A673 (cell line): ENCODE measurements around the gene DTX2.

Experiments used
- EZH2 ChIP-seq: fragments of 200-600 bp; sonication (generic); IDR thresholded peaks from 2 replicates; pipeline ENCODE4 v1.6.1; 2017; ENCODE audit warnings: borderline replicate concordance, low read depth, mild to moderate bottlenecking, mixed read lengths, antibody characterized with exemption, low read length; ENCODE audit not compliant: poor library complexity, severe bottlenecking
- TF ChIP-seq, protein P1 (sequence below): fragments of 300-800, 200-600 bp; sonication (generic); conservative IDR thresholded peaks from 2 replicates; pipeline ENCODE4 v1.5.1; 2017; ENCODE audit warnings: low read depth, mild to moderate bottlenecking, antibody characterized with exemption, low read length, moderate library complexity, mixed read lengths

DNA sequence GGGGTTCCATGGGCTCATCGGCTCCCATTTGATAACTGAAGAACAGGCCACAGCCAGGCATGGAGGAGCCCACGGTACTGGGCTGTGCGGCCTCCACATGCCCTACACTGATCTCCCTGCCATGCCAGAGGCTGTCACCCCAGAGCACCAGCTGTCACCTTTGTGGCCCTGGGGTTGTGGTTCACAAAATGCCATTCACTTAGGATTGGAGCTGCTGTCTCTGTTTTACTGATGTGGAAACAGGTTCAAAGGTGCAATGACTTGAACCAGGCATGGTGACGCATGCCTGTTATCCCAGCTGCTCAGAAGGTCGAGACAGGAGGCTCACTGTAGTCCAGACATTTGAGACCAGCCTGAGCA, 44.6 kb downstream of the DTX2 start:
- TF ChIP-seq, protein P1, sequence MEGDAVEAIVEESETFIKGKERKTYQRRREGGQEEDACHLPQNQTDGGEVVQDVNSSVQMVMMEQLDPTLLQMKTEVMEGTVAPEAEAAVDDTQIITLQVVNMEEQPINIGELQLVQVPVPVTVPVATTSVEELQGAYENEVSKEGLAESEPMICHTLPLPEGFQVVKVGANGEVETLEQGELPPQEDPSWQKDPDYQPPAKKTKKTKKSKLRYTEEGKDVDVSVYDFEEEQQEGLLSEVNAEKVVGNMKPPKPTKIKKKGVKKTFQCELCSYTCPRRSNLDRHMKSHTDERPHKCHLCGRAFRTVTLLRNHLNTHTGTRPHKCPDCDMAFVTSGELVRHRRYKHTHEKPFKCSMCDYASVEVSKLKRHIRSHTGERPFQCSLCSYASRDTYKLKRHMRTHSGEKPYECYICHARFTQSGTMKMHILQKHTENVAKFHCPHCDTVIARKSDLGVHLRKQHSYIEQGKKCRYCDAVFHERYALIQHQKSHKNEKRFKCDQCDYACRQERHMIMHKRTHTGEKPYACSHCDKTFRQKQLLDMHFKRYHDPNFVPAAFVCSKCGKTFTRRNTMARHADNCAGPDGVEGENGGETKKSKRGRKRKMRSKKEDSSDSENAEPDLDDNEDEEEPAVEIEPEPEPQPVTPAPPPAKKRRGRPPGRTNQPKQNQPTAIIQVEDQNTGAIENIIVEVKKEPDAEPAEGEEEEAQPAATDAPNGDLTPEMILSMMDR, result no peak
- TF ChIP-seq EZH2, result no peak
